Upper lobe of left lung (tissue), 4 donors: ENCODE results near the gene SLX4IP.

Experiments used
- EP300 ChIP-seq, 4 donors: sonication (generic); formaldehyde crosslinking; IDR thresholded peaks; one replicate each; pipeline ENCODE4 v1.5.1; 2017; ENCODE audit warnings: antibody characterized with exemption in 4 of 4, control low read depth in 2 of 4
- POLR2AphosphoS5 ChIP-seq, 2 donors: sonication (generic); formaldehyde crosslinking; IDR thresholded peaks; one replicate each; pipeline ENCODE4 v1.5.1; 2017; ENCODE audit warnings: antibody characterized with exemption in 2 of 2
- TF ChIP-seq, protein P1 (sequence below), 6 experiments: fragments of 450-650 bp in 4 of 6; fragments of 200-600 bp in 2 of 6; sonication (generic) in 2 of 6; IDR thresholded peaks; one replicate each; pipeline ENCODE4 v1.5.1; 2016 to 2019; ENCODE audit warnings: antibody characterized with exemption in 6 of 6

DNA sequence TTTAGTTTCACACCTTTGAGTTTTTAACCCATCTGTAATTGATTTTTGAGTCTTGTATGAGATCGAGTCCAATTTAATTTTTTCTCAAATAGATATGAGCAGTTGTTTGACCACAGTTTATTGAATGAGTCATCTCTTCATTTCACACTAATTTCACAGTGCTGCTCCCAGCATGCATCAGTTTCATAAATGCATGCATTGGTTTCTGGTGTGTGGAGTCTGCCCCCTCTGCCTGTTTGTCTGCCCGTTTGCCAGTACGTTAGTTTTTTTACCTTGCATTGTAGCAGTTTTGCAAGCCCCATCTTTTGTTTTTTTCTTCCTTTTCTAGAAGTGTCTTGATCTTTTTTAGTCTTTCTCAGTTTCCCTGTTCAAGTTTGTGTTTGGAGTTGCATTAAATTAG lies 11.9 kb downstream of the SLX4IP start:
- TF ChIP-seq, protein P1, sequence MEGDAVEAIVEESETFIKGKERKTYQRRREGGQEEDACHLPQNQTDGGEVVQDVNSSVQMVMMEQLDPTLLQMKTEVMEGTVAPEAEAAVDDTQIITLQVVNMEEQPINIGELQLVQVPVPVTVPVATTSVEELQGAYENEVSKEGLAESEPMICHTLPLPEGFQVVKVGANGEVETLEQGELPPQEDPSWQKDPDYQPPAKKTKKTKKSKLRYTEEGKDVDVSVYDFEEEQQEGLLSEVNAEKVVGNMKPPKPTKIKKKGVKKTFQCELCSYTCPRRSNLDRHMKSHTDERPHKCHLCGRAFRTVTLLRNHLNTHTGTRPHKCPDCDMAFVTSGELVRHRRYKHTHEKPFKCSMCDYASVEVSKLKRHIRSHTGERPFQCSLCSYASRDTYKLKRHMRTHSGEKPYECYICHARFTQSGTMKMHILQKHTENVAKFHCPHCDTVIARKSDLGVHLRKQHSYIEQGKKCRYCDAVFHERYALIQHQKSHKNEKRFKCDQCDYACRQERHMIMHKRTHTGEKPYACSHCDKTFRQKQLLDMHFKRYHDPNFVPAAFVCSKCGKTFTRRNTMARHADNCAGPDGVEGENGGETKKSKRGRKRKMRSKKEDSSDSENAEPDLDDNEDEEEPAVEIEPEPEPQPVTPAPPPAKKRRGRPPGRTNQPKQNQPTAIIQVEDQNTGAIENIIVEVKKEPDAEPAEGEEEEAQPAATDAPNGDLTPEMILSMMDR (IDR thresholded peaks at IDR 0.05), result no peak
- TF ChIP-seq EP300 (IDR thresholded peaks at IDR 0.05) (no peak), POLR2AphosphoS5 (IDR thresholded peaks at IDR 0.05) (no peak)
